ENCODE results near the gene RAPGEF3. TPM values are rescaled to one million over a fixed set of nuclear protein-coding genes. Genes with fewer than 3 reads are reported as not detected.

The RAPGEF3 gene
- polyA plus RNA-seq, 1 experiment: 2.4 TPM

- CTCF ChIA-PET: interaction anchor here (1.1 to 7.1 kb wide), 2 partner anchors 15 to 52 kb away, joined by 3 to 49 read pairs; no protein-coding TSS in a partner anchor
- POLR2A ChIA-PET: no interaction called here
- Histone ChIP-seq H3K4me3 (ENCODE audit: low read depth, low read length) (no peak overlapping the region), H3K36me3 (ENCODE audit: control insufficient read depth, insufficient read depth, low read length) (peaks cover 67% of the 10 kb centered on the region), H3K27me3 (ENCODE audit: control insufficient read depth, insufficient read depth, low read length) (no peaks in the 10 kb centered on the region)
- TF ChIP-seq CTCF (IDR thresholded peaks at IDR 0.05; ENCODE audit: insufficient read depth, low read depth, low read length): no peak
- DNase-seq (ENCODE audit: low read depth): no peak
Measured at GRCh38 chr12:47795121-47795813, 36.6 kb upstream of the RAPGEF3 start.

- no peak for TF ChIP-seq CTCF (IDR thresholded peaks at IDR 0.05; ENCODE audit: insufficient read depth, low read depth, low read length)
- Histone ChIP-seq H3K36me3 (ENCODE audit: control insufficient read depth, insufficient read depth, low read length) (peaks cover 72% of the 10 kb centered on the region), H3K4me3 (ENCODE audit: low read depth, low read length) (no peak overlapping the region), H3K27me3 (ENCODE audit: control insufficient read depth, insufficient read depth, low read length) (no peaks in the 10 kb centered on the region)
- POLR2A ChIA-PET: no interaction called here
- CTCF ChIA-PET: interaction anchor here (1.1 to 7.1 kb wide), 2 partner anchors 15 to 51 kb away, joined by 3 to 49 read pairs; no protein-coding TSS in a partner anchor
- DNase-seq (ENCODE audit: low read depth): no peak
Measured at GRCh38 chr12:47794679-47795078, 36.0 kb upstream of the RAPGEF3 start.

- TF ChIP-seq CTCF (IDR thresholded peaks at IDR 0.05; ENCODE audit: insufficient read depth, low read depth, low read length): no peak
- Histone ChIP-seq H3K36me3 (ENCODE audit: control insufficient read depth, insufficient read depth, low read length) (peaks cover 78% of the 10 kb centered on the region), H3K27me3 (ENCODE audit: control insufficient read depth, insufficient read depth, low read length) (no peaks in the 10 kb centered on the region), H3K4me3 (ENCODE audit: low read depth, low read length) (no peak overlapping the region)
- no peak for DNase-seq (ENCODE audit: low read depth)
- POLR2A ChIA-PET: interaction anchor here (0.5 kb wide), 1 partner anchor 28 kb away, joined by 6 read pairs; no protein-coding TSS in a partner anchor
- CTCF ChIA-PET: interaction anchor here (0.7 to 7.1 kb wide), 5 partner anchors 9 to 157 kb away, joined by 3 to 49 read pairs (median 3); no protein-coding TSS in a partner anchor
Measured at GRCh38 chr12:47793015-47793681, 34.5 kb upstream of the RAPGEF3 start.

- POLR2A ChIA-PET: no interaction called here
Measured at GRCh38 chr12:47791874-47792273, 33.2 kb upstream of the RAPGEF3 start.

More at GRCh38 chr12:47791874-47792273, 33.2 kb upstream of the RAPGEF3 start:
- Histone ChIP-seq H3K4me3 (ENCODE audit: low read depth, low read length) (no peak overlapping the region), H3K27me3 (ENCODE audit: control insufficient read depth, insufficient read depth, low read length) (no peaks in the 10 kb centered on the region), H3K36me3 (ENCODE audit: control insufficient read depth, insufficient read depth, low read length) (peaks cover 79% of the 10 kb centered on the region)
- no peak for DNase-seq (ENCODE audit: low read depth)
- CTCF ChIA-PET: interaction anchor here (0.8 to 7.4 kb wide), 5 partner anchors 12 to 50 kb away, joined by 3 to 59 read pairs (median 6); no protein-coding TSS in a partner anchor
- TF ChIP-seq CTCF (IDR thresholded peaks at IDR 0.05; ENCODE audit: insufficient read depth, low read depth, low read length): no peak
